Right atrium auricular region (tissue), 2 donors: ENCODE measurements around the gene TMEM131L. TPM values are rescaled to one million over a fixed set of nuclear protein-coding genes. Genes with fewer than 3 reads are reported as not detected.

Source experiments
- DNase-seq: peaks from one replicate; pipeline ENCODE4 v3.0.0-alpha.2; 2019; ENCODE audit warnings: low spot score
- H3K27ac ChIP-seq, 2 donors: fragments of 200-600 bp; sonication (generic); 1 replicate in 1 of 2; 2 replicates in 1 of 2; pipeline ENCODE4 v1.5.1; 2016 to 2019
- H3K27me3 ChIP-seq, 2 donors: fragments of 200-600 bp; sonication (generic); one replicate each; pipeline versions ENCODE4 v1.5.1 to v1.6.0; 2017 to 2019
- H3K36me3 ChIP-seq: fragments of 200-600 bp; sonication (generic); one replicate; pipeline ENCODE4 v1.5.1; 2016
- H3K4me1 ChIP-seq, 2 donors: fragments of 200-600 bp; sonication (generic); one replicate each; pipeline versions ENCODE4 v1.5.1 to v1.6.0; 2017 to 2019
- H3K4me3 ChIP-seq, 2 donors: fragments of 200-600 bp; sonication (generic); 1 replicate in 1 of 2; 2 replicates in 1 of 2; pipeline ENCODE4 v1.5.1; 2017 to 2019; ENCODE audit warnings: mild to moderate bottlenecking in 1 of 2, moderate library complexity in 1 of 2
- H3K9me3 ChIP-seq, 2 donors: fragments of 200-600 bp; sonication (generic); one replicate each; pipeline ENCODE4 v1.5.1; 2019
- total RNA-seq, 2 donors: library from RNA; depleted of rRNA; stranded (reverse); fragments of >200 nt; gene quantifications; one replicate each; pipeline ENCODE4 v1.1.0, GENCODE V29; 2016
- TF ChIP-seq, protein P1 (sequence below), 2 donors: fragments of 200-600 bp; sonication (generic); IDR thresholded peaks; one replicate each; pipeline ENCODE4 v1.5.1; 2019; ENCODE audit warnings: antibody characterized with exemption in 2 of 2

The TMEM131L gene
- total RNA-seq, 2 donors from 2014 or later: 10.9 to 15.4 TPM

DNA sequence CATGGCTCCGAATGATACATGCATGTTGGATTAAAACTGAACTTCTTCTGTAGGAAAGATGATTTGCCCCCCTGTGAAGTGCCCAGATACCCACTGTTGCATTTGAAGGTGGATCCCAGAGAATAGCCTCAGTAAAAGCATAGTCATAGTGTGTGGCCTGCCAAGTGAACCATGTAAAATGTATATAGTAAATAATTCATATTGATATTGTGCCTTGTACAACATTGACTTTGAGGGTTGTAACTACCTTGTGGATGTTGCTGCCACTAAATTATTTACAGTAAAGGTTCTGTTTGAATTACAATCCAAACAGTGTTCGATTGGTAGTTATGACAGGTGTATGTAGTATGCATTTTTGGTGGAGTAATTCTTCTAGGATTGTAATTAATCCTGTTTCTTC lies 19.2 kb downstream of the TMEM131L start:
- TF ChIP-seq, protein P1, sequence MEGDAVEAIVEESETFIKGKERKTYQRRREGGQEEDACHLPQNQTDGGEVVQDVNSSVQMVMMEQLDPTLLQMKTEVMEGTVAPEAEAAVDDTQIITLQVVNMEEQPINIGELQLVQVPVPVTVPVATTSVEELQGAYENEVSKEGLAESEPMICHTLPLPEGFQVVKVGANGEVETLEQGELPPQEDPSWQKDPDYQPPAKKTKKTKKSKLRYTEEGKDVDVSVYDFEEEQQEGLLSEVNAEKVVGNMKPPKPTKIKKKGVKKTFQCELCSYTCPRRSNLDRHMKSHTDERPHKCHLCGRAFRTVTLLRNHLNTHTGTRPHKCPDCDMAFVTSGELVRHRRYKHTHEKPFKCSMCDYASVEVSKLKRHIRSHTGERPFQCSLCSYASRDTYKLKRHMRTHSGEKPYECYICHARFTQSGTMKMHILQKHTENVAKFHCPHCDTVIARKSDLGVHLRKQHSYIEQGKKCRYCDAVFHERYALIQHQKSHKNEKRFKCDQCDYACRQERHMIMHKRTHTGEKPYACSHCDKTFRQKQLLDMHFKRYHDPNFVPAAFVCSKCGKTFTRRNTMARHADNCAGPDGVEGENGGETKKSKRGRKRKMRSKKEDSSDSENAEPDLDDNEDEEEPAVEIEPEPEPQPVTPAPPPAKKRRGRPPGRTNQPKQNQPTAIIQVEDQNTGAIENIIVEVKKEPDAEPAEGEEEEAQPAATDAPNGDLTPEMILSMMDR (IDR thresholded peaks at IDR 0.05): no peak
- Histone ChIP-seq H3K27ac (peak overlapping the region in 1 of 2 donors; percentile 82), H3K4me3 (no peak overlapping the region), H3K27me3 (no peaks in the 10 kb centered on the region), H3K9me3 (no peaks in the 10 kb centered on the region), H3K4me1 (peaks cover 0 to 55% of the 10 kb centered on the region in 2 donors), H3K36me3 (no peaks in the 10 kb centered on the region)
- DNase-seq: no peak

DNA sequence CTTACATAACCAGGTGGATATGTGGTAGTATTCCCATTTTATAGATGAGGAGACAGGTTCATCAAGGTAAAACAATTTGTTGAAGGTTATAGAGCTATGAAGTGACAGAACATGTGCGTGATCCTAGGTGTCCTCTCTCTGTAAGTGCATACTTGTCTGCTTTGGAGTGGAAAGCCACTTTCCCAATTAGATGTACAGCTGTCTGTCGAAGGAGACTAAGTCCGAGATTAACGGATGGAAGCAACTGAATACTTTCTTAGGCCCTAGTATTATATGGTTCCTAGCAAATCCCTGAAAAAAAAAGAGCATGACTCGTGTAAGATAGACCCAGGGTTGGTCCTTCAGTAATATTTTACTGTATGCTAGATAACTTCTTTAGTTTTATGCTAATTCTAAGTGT lies 19.7 kb downstream of the TMEM131L start:
- H3K4me3 ChIP-seq: no peak overlapping the region
- peaks cover 0 to 57% of the 10 kb centered on the region in 2 donors for H3K4me1 ChIP-seq
- TF ChIP-seq, protein P1 (IDR thresholded peaks at IDR 0.05): no peak
- peak overlapping the region in 1 of 2 donors; percentile 82 for H3K27ac ChIP-seq
- H3K9me3 ChIP-seq: no peaks in the 10 kb centered on the region
- no peaks in the 10 kb centered on the region for H3K36me3 ChIP-seq
- DNase-seq: no peak
- no peaks in the 10 kb centered on the region for H3K27me3 ChIP-seq

DNA sequence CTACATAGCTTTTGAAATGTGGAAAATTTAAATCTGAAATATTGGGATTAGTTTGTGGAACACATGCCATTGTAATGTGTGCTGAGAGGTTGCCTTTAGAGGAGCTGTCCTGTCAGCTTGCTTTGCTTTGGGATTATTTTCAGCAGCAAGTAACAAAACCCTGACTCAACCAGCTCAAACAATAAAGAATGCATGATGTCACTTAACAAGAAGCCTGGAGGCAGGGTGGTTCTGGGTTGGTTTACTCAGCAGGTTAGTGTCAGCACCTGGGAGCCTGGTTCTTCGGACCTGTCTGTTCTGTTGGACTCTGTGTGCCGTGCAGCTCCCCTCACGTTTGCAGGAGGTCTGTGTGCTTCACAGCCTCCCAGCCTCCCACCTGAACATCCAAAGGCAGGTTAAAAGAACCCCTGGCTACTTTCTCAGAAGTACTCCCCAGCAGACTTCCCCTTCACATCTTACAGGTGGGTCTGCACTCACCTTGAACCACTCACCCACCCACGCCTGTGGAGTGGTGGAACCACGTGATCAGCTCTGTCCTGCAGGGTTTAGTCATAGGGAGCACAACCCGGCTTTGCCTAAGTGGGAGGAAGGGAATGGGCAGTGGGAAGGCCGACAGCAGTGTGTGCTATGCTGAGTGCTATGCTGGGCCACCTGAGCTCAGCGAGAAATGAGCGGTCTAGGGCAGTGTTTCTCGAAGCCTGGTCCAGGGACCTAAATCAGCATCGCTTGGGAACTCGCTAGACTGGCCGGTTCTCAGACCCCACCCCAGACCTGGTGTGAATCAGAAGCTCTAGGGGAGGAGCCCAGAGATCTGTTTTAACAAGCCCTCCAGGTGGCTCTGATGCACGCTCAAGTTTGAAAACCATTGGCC lies 20.4 kb downstream of the TMEM131L start:
- Histone ChIP-seq H3K27ac (peak overlapping the region; percentile 76 to 82), H3K36me3 (no peaks in the 10 kb centered on the region), H3K27me3 (no peaks in the 10 kb centered on the region), H3K9me3 (no peaks in the 10 kb centered on the region), H3K4me1 (peaks cover 0 to 57% of the 10 kb centered on the region in 2 donors), H3K4me3 (no peak overlapping the region)
- TF ChIP-seq, protein P1 (IDR thresholded peaks at IDR 0.05): no peak
- no peak for DNase-seq

DNA sequence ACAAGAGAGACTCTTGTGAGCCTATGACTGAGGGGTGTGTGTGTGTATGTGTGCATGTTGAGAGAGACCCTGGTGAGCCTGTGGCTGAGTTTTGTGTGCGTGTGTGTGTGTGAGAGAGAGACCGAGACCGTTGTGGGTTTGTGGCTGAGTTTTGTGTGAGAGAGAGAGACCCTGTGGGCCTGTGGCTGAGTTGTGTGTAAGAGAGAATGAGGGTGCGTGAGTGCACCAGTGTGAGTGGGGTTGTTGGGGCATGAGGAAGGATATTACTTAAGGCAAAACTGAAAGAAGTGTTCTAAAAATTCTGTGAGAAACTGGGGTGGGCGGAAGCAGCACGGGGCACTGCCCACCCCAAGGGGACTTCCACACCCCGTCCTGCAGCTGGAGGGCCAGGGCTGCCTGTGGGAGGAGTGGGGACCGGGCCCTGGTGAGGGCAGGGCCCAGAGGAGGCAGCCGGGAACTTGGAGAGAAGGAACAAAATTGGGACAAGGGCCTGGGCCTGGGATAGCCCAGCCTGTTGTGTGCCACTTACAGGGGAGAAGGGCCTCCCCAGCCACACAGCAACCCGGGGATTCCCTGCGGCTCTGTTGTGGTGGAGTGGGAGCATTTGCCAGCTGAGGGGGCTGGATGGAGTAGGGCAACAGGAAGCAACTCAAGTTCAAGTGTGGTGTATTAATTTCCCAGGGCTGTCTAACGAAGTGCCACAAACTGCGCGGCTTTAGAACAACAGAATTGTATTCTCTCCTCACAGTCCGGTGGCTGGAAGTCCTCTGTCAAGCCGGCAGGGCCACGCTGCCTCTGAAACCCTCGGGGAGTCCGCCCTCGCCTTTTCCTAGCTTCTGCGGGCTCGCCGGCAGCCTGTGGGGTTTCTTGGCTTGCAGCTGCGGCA lies 22.1 kb downstream of the TMEM131L start:
- TF ChIP-seq, protein P1 (IDR thresholded peaks at IDR 0.05): peak in 1 of 2 donors; percentile 30
- Histone ChIP-seq H3K4me1 (peaks cover 0 to 55% of the 10 kb centered on the region in 2 donors), H3K4me3 (peak overlapping the region in 1 of 2 donors; percentile 33), H3K9me3 (no peaks in the 10 kb centered on the region), H3K27me3 (no peaks in the 10 kb centered on the region), H3K27ac (peak overlapping the region; percentile 76 to 82), H3K36me3 (no peaks in the 10 kb centered on the region)
- no peak for DNase-seq

DNA sequence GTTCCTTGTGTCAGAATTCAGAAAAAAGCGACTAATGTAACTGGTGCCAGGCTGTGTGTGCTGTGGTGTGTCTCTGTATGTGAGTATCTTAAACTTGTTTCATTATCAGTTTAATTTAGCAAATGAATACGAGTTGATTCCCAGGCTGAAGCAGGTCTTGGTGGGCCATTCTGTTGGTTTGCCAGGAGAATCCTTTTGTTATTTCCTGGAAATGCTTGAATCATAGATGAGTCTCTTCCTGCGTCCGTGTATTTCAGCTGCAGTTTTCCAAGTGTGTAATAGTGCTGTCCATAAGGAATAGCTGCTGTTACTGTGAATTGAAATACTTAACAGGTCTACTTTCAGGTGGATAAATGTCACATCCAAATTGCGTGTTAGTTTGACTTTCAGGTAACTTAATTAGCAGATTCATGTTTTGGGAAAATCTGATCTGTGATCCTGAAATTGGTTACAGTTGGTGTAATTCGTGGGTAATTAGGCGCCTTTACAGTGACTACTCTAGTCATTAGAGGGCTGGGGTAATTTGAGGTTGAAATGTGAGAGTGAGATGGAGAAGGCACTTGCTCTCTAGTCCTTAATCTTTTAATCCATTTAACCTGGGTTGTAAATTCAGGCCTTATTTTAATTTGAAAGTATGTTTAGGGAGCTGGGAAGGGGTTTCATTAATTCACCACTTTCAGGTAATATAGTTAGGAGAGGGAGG lies 23.8 kb downstream of the TMEM131L start:
- Histone ChIP-seq H3K4me3 (no peak overlapping the region), H3K27me3 (no peaks in the 10 kb centered on the region), H3K36me3 (no peaks in the 10 kb centered on the region), H3K9me3 (no peaks in the 10 kb centered on the region), H3K27ac (peak overlapping the region in 1 of 2 donors; percentile 76), H3K4me1 (peaks cover 0 to 60% of the 10 kb centered on the region in 2 donors)
- no peak for DNase-seq
- TF ChIP-seq, protein P1 (IDR thresholded peaks at IDR 0.05): no peak
